GM18951 (cell line): ENCODE measurements around the gene WDR5.

Experiments used
- POLR2A ChIP-seq: IDR thresholded peaks from 4 replicates; pipeline ENCODE4 v1.6.1; 2011; ENCODE audit warnings: mild to moderate bottlenecking; ENCODE audit not compliant: insufficient read length, insufficient read depth; ENCODE audit errors: extremely low read depth
- in situ Hi-C: fragments of 300-500 bp; cut with MboI; formaldehyde crosslinking; loops from one replicate; pipeline ENCODE4 v1.12.0; 2022; ENCODE audit warnings: low sequenced_read_pairs, mixed read lengths, inconsistent platforms; ENCODE audit not compliant: unreplicated experiment

The WDR5 gene

GRCh38 chr9:134141906-134142305, 6.0 kb downstream of the WDR5 start:
- no peak for TF ChIP-seq POLR2A
- in situ Hi-C loops, result no loop called here

GRCh38 chr9:134144801-134145200, 8.9 kb downstream of the WDR5 start:
- no peak for TF ChIP-seq POLR2A
- in situ Hi-C loops, result no loop called here

- in situ Hi-C loops, result no loop called here
- TF ChIP-seq POLR2A, result no peak
These were observed 9.4 kb downstream of the WDR5 start for GRCh38 chr9:134145262-134145661.

GRCh38 chr9:134146774-134147493, 11.1 kb downstream of the WDR5 start:
- no peak for TF ChIP-seq POLR2A
- in situ Hi-C loops, result no loop called here

GRCh38 chr9:134149380-134149779, 13.5 kb downstream of the WDR5 start:
- TF ChIP-seq POLR2A, result no peak
- in situ Hi-C loops, result no loop called here

GRCh38 chr9:134150557-134151214, 14.8 kb downstream of the WDR5 start:
- in situ Hi-C loops, result no loop called here
- no peak for TF ChIP-seq POLR2A

- no peak for TF ChIP-seq POLR2A
- in situ Hi-C loops, result no loop called here
These were observed 16.2 kb downstream of the WDR5 start for GRCh38 chr9:134152022-134152448.

GRCh38 chr9:134152488-134152887, 16.6 kb downstream of the WDR5 start:
- no peak for TF ChIP-seq POLR2A
- in situ Hi-C loops, result no loop called here

GRCh38 chr9:134153450-134153849, 17.6 kb downstream of the WDR5 start:
- in situ Hi-C loops, result no loop called here
- no peak for TF ChIP-seq POLR2A

GRCh38 chr9:134154262-134154701, 18.4 kb downstream of the WDR5 start:
- in situ Hi-C loops, result no loop called here
- TF ChIP-seq POLR2A, result no peak

GRCh38 chr9:134155812-134156377, 20.0 kb downstream of the WDR5 start:
- TF ChIP-seq POLR2A, result no peak
- in situ Hi-C loops, result no loop called here

- in situ Hi-C loops, result no loop called here
- TF ChIP-seq POLR2A, result no peak
These were observed 20.9 kb downstream of the WDR5 start for GRCh38 chr9:134156564-134157377.

- no peak for TF ChIP-seq POLR2A
- in situ Hi-C loops, result no loop called here
These were observed 21.6 kb downstream of the WDR5 start for GRCh38 chr9:134157378-134157885.
